ENCODE results near the gene MST1R.

Gene MST1R

GRCh38 chr3:49911124-49911420 is 7.4 kb upstream of the MST1R start:
- H2BK12ac ChIP-seq (ENCODE audit: low read length in 2 of 2), result no peak overlapping the region
- H3K9ac ChIP-seq (ENCODE audit: low read length), result no peak overlapping the region
- H3K23ac ChIP-seq (ENCODE audit: low read length in 2 of 2), result no peak overlapping the region
- peaks cover 36 to 42% of the 10 kb centered on the region in 2 experiments for H3K36me3 ChIP-seq (ENCODE audit: control insufficient read depth in 1 of 2, insufficient read depth in 2 of 2, low read depth in 1 of 2, low read length in 2 of 2)
- no peak overlapping the region for H3K4me2 ChIP-seq (ENCODE audit: low read length, poor library complexity, severe bottlenecking)
- no peak overlapping the region for H3K4me3 ChIP-seq (ENCODE audit: insufficient read depth in 1 of 2, low read depth in 1 of 2, low read length in 2 of 2)
- WGBS, result 85% methylated on average over 2 of the region's 2 CpGs
- H3K14ac ChIP-seq (ENCODE audit: low read length in 2 of 2), result no peak overlapping the region
- H3K9me3 ChIP-seq (ENCODE audit: control insufficient read depth, low read length), result no peaks in the 10 kb centered on the region
- H4K91ac ChIP-seq (ENCODE audit: low read length), result no peak overlapping the region
- no peak overlapping the region for H4K8ac ChIP-seq (ENCODE audit: low read length)
- H2BK15ac ChIP-seq (ENCODE audit: low read depth, poor library complexity, severe bottlenecking), result no peak overlapping the region
- no peaks in the 10 kb centered on the region for H3K79me1 ChIP-seq (replicated peaks; ENCODE audit: low read length, poor library complexity, severe bottlenecking)
- DNase-seq, result no peak
- H2BK5ac ChIP-seq (ENCODE audit: low read depth, low read length, poor library complexity, severe bottlenecking), result no peak overlapping the region
- H2BK120ac ChIP-seq (ENCODE audit: low read depth, low read length), result no peak overlapping the region
- no peak overlapping the region for H3K18ac ChIP-seq (ENCODE audit: low read depth in 1 of 2, low read length in 2 of 2)
- H2AFZ ChIP-seq (ENCODE audit: low read depth, low read length), result no peak overlapping the region
- H3K4me1 ChIP-seq (ENCODE audit: control insufficient read depth, insufficient read depth, low read depth, low read length), result peaks cover 3% of the 10 kb centered on the region
- no peak overlapping the region for H2AK5ac ChIP-seq (ENCODE audit: low read length, severe bottlenecking)
- H3K27ac ChIP-seq (ENCODE audit: low read length, poor library complexity, severe bottlenecking), result no peak overlapping the region
- H3K27me3 ChIP-seq (ENCODE audit: control insufficient read depth in 1 of 2, insufficient read depth in 1 of 2, low read length in 2 of 2), result no peaks in the 10 kb centered on the region
- H3K4ac ChIP-seq (ENCODE audit: low read depth in 1 of 2, low read length in 2 of 2), result no peak overlapping the region

- peaks cover 36 to 42% of the 10 kb centered on the region in 2 experiments for H3K36me3 ChIP-seq (ENCODE audit: control insufficient read depth in 1 of 2, insufficient read depth in 2 of 2, low read depth in 1 of 2, low read length in 2 of 2)
- no peak overlapping the region for H4K91ac ChIP-seq (ENCODE audit: low read length)
- H3K4me1 ChIP-seq (ENCODE audit: control insufficient read depth, insufficient read depth, low read depth, low read length), result peaks cover 6% of the 10 kb centered on the region
- H3K4me3 ChIP-seq (ENCODE audit: insufficient read depth in 1 of 2, low read depth in 1 of 2, low read length in 2 of 2), result peak overlapping the region in 1 of 2 experiments; percentile 9
- H3K27ac ChIP-seq (ENCODE audit: low read length, poor library complexity, severe bottlenecking), result no peak overlapping the region
- no peak overlapping the region for H3K14ac ChIP-seq (ENCODE audit: low read length in 2 of 2)
- H3K79me1 ChIP-seq (replicated peaks; ENCODE audit: low read length, poor library complexity, severe bottlenecking), result no peaks in the 10 kb centered on the region
- H3K9me3 ChIP-seq (ENCODE audit: control insufficient read depth, low read length), result no peaks in the 10 kb centered on the region
- H2AFZ ChIP-seq (ENCODE audit: low read depth, low read length), result no peak overlapping the region
- H2BK12ac ChIP-seq (ENCODE audit: low read length in 2 of 2), result no peak overlapping the region
- no peak overlapping the region for H2BK120ac ChIP-seq (ENCODE audit: low read depth, low read length)
- H3K23ac ChIP-seq (ENCODE audit: low read length in 2 of 2), result no peak overlapping the region
- no peak overlapping the region for H3K18ac ChIP-seq (ENCODE audit: low read depth in 1 of 2, low read length in 2 of 2)
- H3K9ac ChIP-seq (ENCODE audit: low read length), result no peak overlapping the region
- no peaks in the 10 kb centered on the region for H3K27me3 ChIP-seq (ENCODE audit: control insufficient read depth in 1 of 2, insufficient read depth in 1 of 2, low read length in 2 of 2)
- no peak overlapping the region for H4K8ac ChIP-seq (ENCODE audit: low read length)
- H3K4ac ChIP-seq (ENCODE audit: low read depth in 1 of 2, low read length in 2 of 2), result no peak overlapping the region
- 68% methylated on average over 48 of the region's 48 CpGs for whole genome bisulfite sequencing
- no peak overlapping the region for H2AK5ac ChIP-seq (ENCODE audit: low read length, severe bottlenecking)
- no peak overlapping the region for H3K4me2 ChIP-seq (ENCODE audit: low read length, poor library complexity, severe bottlenecking)
- H2BK15ac ChIP-seq (ENCODE audit: low read depth, poor library complexity, severe bottlenecking), result no peak overlapping the region
- no peak for DNase-seq
- no peak overlapping the region for H2BK5ac ChIP-seq (ENCODE audit: low read depth, low read length, poor library complexity, severe bottlenecking)
These were observed 6.9 kb upstream of the MST1R start for GRCh38 chr3:49910409-49911123.

GRCh38 chr3:49908373-49909199 is 4.9 kb upstream of the MST1R start:
- no peak overlapping the region for H2BK120ac ChIP-seq (ENCODE audit: low read depth, low read length)
- no peak overlapping the region for H2BK15ac ChIP-seq (ENCODE audit: low read depth, poor library complexity, severe bottlenecking)
- H4K8ac ChIP-seq (ENCODE audit: low read length), result no peak overlapping the region
- no peak overlapping the region for H2AFZ ChIP-seq (ENCODE audit: low read depth, low read length)
- H3K27me3 ChIP-seq (ENCODE audit: control insufficient read depth in 1 of 2, insufficient read depth in 1 of 2, low read length in 2 of 2), result no peaks in the 10 kb centered on the region
- DNase-seq, result no peak
- H3K9me3 ChIP-seq (ENCODE audit: control insufficient read depth, low read length), result no peaks in the 10 kb centered on the region
- no peak overlapping the region for H3K9ac ChIP-seq (ENCODE audit: low read length)
- no peak overlapping the region for H2AK5ac ChIP-seq (ENCODE audit: low read length, severe bottlenecking)
- H3K4ac ChIP-seq (ENCODE audit: low read depth in 1 of 2, low read length in 2 of 2), result no peak overlapping the region
- H3K4me3 ChIP-seq (ENCODE audit: insufficient read depth in 1 of 2, low read depth in 1 of 2, low read length in 2 of 2), result no peak overlapping the region
- H3K4me2 ChIP-seq (ENCODE audit: low read length, poor library complexity, severe bottlenecking), result no peak overlapping the region
- H3K27ac ChIP-seq (ENCODE audit: low read length, poor library complexity, severe bottlenecking), result no peak overlapping the region
- no peak overlapping the region for H4K91ac ChIP-seq (ENCODE audit: low read length)
- WGBS, result 88% methylated on average over 13 of the region's 14 CpGs
- H3K79me1 ChIP-seq (replicated peaks; ENCODE audit: low read length, poor library complexity, severe bottlenecking), result no peaks in the 10 kb centered on the region
- no peak overlapping the region for H2BK12ac ChIP-seq (ENCODE audit: low read length in 2 of 2)
- H3K18ac ChIP-seq (ENCODE audit: low read depth in 1 of 2, low read length in 2 of 2), result no peak overlapping the region
- peaks cover 11% of the 10 kb centered on the region for H3K4me1 ChIP-seq (ENCODE audit: control insufficient read depth, insufficient read depth, low read depth, low read length)
- no peak overlapping the region for H2BK5ac ChIP-seq (ENCODE audit: low read depth, low read length, poor library complexity, severe bottlenecking)
- H3K23ac ChIP-seq (ENCODE audit: low read length in 2 of 2), result no peak overlapping the region
- H3K36me3 ChIP-seq (ENCODE audit: control insufficient read depth in 1 of 2, insufficient read depth in 2 of 2, low read depth in 1 of 2, low read length in 2 of 2), result peaks cover 36 to 42% of the 10 kb centered on the region in 2 experiments
- no peak overlapping the region for H3K14ac ChIP-seq (ENCODE audit: low read length in 2 of 2)

- Histone ChIP-seq H2AFZ (ENCODE audit: low read depth, low read length) (no peak overlapping the region), H4K8ac (ENCODE audit: low read length) (peak overlapping the region; percentile 32), H2BK120ac (ENCODE audit: low read depth, low read length) (no peak overlapping the region), H3K23ac (ENCODE audit: low read length in 2 of 2) (no peak overlapping the region), H3K9me3 (ENCODE audit: control insufficient read depth, low read length) (no peaks in the 10 kb centered on the region), H2BK5ac (ENCODE audit: low read depth, low read length, poor library complexity, severe bottlenecking) (no peak overlapping the region), H3K18ac (ENCODE audit: low read depth in 1 of 2, low read length in 2 of 2) (peak overlapping the region in 1 of 2 experiments; percentile 8), H2AK5ac (ENCODE audit: low read length, severe bottlenecking) (no peak overlapping the region), H3K4me1 (ENCODE audit: control insufficient read depth, insufficient read depth, low read depth, low read length) (peaks cover 12% of the 10 kb centered on the region), H3K4me2 (ENCODE audit: low read length, poor library complexity, severe bottlenecking) (peak overlapping the region; percentile 52), H3K4me3 (ENCODE audit: insufficient read depth in 1 of 2, low read depth in 1 of 2, low read length in 2 of 2) (peak overlapping the region in 1 of 2 experiments; percentile 65), H3K27me3 (ENCODE audit: control insufficient read depth in 1 of 2, insufficient read depth in 1 of 2, low read length in 2 of 2) (no peaks in the 10 kb centered on the region), H3K9ac (ENCODE audit: low read length) (peak overlapping the region; percentile 62), H3K36me3 (ENCODE audit: control insufficient read depth in 1 of 2, insufficient read depth in 2 of 2, low read depth in 1 of 2, low read length in 2 of 2) (peaks cover 23 to 28% of the 10 kb centered on the region in 2 experiments), H4K91ac (ENCODE audit: low read length) (no peak overlapping the region), H3K4ac (ENCODE audit: low read depth in 1 of 2, low read length in 2 of 2) (no peak overlapping the region), H3K27ac (ENCODE audit: low read length, poor library complexity, severe bottlenecking) (no peak overlapping the region), H3K79me1 (replicated peaks; ENCODE audit: low read length, poor library complexity, severe bottlenecking) (no peaks in the 10 kb centered on the region), H3K14ac (ENCODE audit: low read length in 2 of 2) (no peak overlapping the region), H2BK15ac (ENCODE audit: low read depth, poor library complexity, severe bottlenecking) (no peak overlapping the region), H2BK12ac (ENCODE audit: low read length in 2 of 2) (no peak overlapping the region)
- 34% methylated on average over 9 of the region's 15 CpGs for WGBS
- DNase-seq, result peak; percentile 61
These were observed 2.5 kb upstream of the MST1R start for GRCh38 chr3:49906073-49906743.

Measured in mesenchymal stem cell (in vitro differentiated cells and primary cell).